Liver (tissue), 3 donors: ENCODE measurements around the gene ZNF570.

Experiments used
- CTCF ChIP-seq: fragments of 150-350 bp; IDR thresholded peaks from 2 replicates; pipeline ENCODE4 v1.5.1; 2017; ENCODE audit warnings: improper control_type of control experiment, low read depth, low read length; ENCODE audit not compliant: missing input control
- FOXA1 ChIP-seq: IDR thresholded peaks from 2 replicates; pipeline ENCODE4 v1.6.1; 2016; ENCODE audit warnings: antibody characterized with exemption
- GABPA ChIP-seq, 2 donors: IDR thresholded peaks in 1 of 2; conservative IDR thresholded peaks in 1 of 2; 2 replicates each; pipeline ENCODE4 v1.6.1; 2016; ENCODE audit warnings: antibody characterized with exemption in 2 of 2, mild to moderate bottlenecking in 1 of 2, moderate library complexity in 1 of 2
- JUND ChIP-seq, 2 donors: IDR thresholded peaks; 2 replicates each; pipeline ENCODE4 v1.6.1; 2016; ENCODE audit warnings: antibody characterized with exemption in 2 of 2
- RAD21 ChIP-seq, 2 donors: IDR thresholded peaks; 2 replicates each; pipeline ENCODE4 v1.6.1; 2016; ENCODE audit warnings: antibody characterized with exemption in 2 of 2, mild to moderate bottlenecking in 2 of 2
- REST ChIP-seq: IDR thresholded peaks from 2 replicates; pipeline ENCODE4 v1.6.1; 2016; ENCODE audit warnings: antibody characterized with exemption, mild to moderate bottlenecking
- SP1 ChIP-seq: IDR thresholded peaks from 2 replicates; pipeline ENCODE4 v1.6.1; 2018; ENCODE audit warnings: antibody characterized with exemption, mild to moderate bottlenecking
- TAF1 ChIP-seq: conservative IDR thresholded peaks from 2 replicates; pipeline ENCODE4 v1.6.1; 2016; ENCODE audit warnings: antibody characterized with exemption, mild to moderate bottlenecking
- YY1 ChIP-seq: IDR thresholded peaks from 2 replicates; pipeline ENCODE4 v1.6.1; 2016; ENCODE audit warnings: antibody characterized with exemption, mild to moderate bottlenecking
- donor health status: healthy.
- donor health status: healthy.

DNA sequence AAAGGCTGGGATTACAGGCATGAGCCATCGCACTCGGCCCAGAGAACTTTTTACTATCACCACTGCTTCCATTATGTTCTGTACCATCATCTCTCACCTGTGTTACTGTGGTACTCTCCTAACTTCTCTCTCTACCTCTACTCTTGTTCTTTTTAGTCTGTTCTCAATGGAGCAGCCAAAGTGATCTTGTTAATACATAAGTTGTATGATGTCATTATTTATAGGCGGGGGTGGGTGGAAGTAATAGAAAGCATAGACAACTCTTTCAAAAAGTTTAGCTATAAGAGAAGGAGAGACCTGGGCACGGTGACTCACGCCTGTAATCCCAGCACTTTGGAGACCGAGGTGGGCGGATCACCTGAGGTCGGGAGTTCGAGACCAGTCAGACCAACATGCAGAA, 3.0 kb downstream of the ZNF570 start:
- TF ChIP-seq FOXA1, result no peak
- no peak for TF ChIP-seq RAD21 (IDR thresholded peaks at IDR 0.05)
- no peak for TF ChIP-seq CTCF
- no peak for TF ChIP-seq TAF1
- no peak for TF ChIP-seq JUND (IDR thresholded peaks at IDR 0.05)
- TF ChIP-seq GABPA (IDR thresholded peaks at IDR 0.05 in 1 of 2, conservative IDR thresholded peaks at IDR 0.05 in 1 of 2), result no peak
- no peak for TF ChIP-seq SP1
- no peak for TF ChIP-seq REST
- no peak for TF ChIP-seq YY1
